Fibroblast of the conjunctiva (primary cell): ENCODE results near the gene SPINT4.
"Not testable (repeated sequence)": the region's sequence is repeated elsewhere in the genome, so short reads cannot be mapped to it uniquely, and the experiment has no call there.

Experiments used
- DNase-seq: peaks from one replicate; pipeline ENCODE4 v3.0.0-alpha.2; 2010; ENCODE audit warnings: low read depth

The SPINT4 gene

DNA sequence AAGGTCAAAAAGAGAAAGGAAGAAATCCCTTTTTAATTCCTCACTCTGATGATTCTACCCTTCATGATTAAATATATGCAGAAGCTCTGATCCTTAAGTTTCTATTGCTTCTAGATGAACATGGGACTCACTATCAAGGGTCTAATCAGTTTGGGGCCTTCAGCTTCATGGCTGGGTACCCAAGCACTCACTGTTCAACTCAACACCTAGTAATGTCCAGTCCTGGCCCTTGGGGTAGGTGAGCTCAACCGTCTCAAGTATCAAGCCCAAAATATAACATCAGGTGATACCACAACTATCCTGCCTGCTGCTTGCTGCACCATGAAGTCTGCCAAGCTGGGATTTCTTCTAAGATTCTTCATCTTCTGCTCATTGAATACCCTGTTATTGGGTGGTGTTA is at the start of gene SPINT4:
Gene SPINT4 (plus strand): TSS at position 301 of the 400 bp plus-strand sequence. CDS start 21 bp downstream, at position 322.
- no peak for DNase-seq

DNA sequence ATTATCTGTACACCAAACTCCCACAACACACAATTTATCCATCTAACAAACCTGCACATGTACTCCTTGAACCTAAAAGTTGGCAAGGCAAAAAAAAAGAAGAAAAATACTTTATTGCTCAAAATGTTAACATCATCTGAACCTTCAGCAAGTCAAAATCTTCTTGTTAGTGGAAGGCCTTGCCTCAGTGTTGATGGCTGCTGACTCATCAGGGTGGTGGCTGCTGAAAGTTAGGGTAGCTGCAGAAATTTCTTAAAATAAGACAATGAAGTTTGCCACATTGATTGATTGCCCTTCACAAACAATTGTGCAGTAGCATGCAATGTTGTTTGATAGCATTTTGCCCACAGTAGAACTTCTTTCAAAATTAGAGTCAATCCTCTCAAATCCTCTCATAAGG is 49.4 kb upstream of the SPINT4 start:
- DNase-seq: no peak

DNA sequence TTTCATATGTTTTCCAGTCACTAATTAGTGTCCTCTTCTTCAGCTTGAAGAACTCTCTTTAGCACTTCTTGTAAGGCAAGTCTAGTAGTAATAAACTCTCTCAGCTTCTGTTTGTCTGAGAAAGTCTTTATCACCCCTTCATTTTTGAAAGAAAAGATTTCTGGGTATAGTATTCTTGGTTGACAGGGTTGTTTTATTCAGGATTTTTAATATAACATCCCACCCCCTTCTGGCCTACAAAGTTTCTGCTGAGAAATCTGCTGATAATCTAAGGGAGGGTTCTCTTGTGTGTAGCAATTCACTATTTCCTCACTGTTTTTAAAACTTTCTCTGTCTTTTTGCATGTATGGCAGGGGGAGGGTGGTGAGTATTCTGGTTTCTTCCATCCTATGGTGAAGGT is 42.5 kb upstream of the SPINT4 start:
- DNase-seq: no peak

DNA sequence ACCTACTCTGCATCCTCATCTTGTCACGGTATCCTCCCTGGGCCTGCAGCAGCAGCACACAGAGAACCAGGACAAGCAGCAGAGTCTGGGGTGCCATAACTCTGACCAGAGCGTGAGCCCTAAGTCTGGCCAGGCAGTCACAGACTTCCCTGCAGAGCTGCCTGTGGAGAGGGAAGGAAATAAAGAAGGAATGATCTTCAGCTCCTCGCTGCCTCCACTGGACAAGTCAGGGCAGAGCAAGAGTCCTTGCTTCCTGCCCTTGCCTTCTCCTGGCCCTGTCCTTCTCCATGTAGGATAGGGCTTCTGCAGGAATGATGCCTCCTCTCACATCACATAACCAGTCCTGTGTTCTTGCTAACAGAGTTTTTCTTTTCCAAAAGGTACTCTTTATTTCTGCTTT is 36.3 kb upstream of the SPINT4 start:
- DNase-seq: no peak

DNA sequence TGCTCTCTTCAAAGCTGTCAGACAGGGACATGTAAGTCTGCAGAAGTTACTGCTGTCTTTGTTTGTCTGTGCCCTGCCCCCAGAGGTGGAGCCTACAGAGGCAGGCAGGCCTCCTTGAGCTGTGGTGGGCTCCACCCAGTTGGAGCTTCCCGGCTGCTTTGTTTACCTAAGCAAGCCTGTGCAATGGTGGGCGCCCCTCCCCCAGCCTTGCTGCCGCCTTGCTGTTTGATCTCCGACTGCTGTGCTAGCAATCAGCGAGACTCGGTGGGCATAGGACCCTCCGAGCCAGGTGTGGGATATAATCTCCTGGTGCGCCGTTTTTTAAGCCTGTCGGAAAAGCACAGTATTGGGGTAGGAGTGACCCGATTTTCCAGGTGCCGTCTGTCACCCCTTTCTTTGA is 28.8 kb upstream of the SPINT4 start:
- DNase-seq: not testable (repeated sequence)

DNA sequence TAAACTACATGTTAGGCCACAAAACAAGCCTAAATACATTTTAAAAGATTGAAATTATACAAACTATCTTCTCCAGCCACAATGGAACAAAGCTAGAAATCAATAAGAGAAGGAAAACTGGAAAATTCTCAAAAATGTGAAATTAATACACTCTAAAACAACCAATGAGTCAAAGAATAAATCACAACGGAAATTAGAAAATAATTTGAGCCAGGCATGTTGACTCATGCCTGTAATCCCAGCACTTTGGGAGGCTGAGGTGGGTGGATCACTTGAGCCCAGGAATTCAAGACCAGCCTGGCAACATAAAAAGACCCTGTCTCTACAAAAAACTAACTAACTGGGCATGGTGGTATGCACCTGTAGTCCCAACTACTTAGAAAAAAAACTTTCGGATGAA is 26.7 kb upstream of the SPINT4 start:
- no peak for DNase-seq

DNA sequence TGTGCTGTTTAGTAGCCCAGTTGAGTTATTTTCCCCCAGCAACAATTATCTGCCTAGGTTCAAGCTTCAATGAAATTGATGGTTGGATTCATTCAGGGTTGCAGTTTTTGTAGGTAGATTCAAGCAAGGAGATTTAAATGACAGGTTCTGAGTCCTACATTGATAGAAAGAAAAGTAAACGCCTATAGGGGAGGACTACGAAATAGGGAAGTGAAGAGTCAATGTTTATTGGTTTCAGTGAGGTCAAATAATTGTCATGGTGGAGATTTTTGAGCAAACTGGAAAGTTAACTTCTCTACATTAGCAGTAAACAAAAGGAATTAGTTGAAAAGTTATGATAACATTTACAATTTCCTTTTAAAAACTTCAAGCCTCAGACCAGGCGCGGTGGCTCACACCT is 21.0 kb upstream of the SPINT4 start:
- no peak for DNase-seq

DNA sequence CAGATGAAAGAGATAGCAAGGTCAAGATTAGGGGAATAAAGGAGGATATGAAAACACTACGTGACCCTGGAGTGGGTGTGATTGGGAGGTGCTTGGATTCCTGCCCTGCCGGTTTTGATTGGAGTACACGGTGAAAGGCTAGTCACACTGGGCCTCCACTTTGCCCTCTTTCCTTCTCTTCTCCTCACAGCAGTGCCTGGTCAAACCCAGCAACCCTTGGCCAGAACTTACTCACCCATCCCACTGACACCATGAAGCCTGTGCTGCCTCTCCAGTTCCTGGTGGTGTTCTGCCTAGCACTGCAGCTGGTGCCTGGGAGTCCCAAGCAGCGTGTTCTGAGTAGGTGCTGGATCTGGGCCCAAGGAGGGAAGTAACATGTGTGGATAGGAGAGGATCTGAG is 20.3 kb upstream of the SPINT4 start, which contains the start of gene WFDC13:
Gene WFDC13 (plus strand): TSS at position 166 of the 400 bp plus-strand sequence. CDS start 86 bp downstream, at position 252.
- no peak for DNase-seq

DNA sequence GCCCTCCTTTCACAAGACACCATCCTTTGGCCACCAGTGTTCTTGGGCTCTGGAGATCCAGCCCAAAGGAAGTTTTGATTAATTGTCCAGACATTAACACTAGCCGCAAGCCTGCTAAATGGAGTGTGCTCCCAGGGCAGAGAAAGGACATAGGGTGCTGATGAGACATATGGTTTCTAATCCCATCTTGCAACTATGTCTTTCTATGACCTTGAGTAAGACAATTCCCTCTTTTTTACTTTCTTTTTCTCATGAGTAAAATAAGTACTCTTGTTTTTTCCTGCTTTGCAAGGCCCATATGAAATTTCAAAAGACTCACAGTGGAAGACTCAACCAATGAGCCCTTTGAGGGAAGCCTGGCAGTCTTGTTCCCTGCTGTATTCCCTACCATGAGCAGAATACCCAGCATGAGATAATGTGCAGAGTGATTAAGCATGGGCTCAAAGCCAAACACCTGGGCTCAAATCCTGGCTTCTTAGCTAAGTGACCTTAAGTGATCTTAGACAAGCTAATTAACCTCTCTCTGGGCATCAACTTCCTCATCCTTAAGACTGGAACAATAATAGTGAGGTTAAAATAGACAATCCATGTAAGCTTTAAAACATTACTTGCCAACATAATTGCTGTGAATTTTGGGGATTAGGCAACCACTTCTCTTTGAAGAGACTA is 17.0 kb upstream of the SPINT4 start, which contains the start of gene WFDC10B:
Gene WFDC10B (minus strand): TSS at position 51 of the 669 bp plus-strand sequence. CDS start 19,027 bp downstream, outside the sequence.
- DNase-seq: no peak

DNA sequence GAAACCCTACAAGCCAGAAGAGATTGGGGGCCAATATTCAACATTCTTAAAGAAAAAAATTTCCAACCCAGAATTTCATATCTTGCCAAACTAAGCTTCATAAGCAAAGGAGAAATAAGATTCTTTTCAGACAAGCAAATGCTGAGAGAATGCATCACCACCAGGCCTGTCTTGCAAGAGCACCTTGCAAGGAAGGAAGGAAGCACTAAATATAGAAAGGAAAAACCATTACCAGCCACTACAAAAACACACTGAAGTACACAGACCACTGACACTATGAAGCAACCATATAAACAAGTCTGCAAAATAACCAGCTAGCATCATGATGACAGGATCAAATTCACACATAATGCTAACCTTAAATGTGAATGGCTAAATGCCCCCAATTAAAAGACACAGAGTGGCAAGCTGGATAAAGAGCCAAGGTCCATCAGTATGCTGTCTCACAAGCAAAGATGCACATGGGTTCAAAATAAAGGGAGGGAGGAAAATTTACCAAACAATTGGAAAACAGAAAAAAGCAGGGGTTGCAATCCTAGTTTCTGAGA is 5.9 kb upstream of the SPINT4 start:
- DNase-seq: not testable (repeated sequence)

DNA sequence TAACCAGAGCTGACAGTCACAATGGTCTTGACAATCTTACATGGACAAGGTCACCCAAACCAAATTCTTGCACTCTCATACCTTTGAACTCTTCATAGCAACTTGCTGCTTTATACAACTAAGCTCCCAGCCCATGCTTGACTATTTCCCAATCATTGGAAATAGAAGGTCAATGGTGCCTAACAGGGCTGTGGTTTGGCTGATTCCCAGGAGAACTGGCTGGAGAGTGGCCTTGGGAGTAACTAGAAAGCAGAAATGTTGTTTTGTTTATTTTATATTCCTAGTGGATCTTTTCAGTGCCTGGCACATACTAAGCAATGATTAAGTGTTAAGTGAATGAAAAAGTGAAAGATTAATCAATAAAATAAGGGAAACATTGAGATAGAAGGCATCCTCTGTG is 3.0 kb downstream of the SPINT4 start:
- DNase-seq: no peak

DNA sequence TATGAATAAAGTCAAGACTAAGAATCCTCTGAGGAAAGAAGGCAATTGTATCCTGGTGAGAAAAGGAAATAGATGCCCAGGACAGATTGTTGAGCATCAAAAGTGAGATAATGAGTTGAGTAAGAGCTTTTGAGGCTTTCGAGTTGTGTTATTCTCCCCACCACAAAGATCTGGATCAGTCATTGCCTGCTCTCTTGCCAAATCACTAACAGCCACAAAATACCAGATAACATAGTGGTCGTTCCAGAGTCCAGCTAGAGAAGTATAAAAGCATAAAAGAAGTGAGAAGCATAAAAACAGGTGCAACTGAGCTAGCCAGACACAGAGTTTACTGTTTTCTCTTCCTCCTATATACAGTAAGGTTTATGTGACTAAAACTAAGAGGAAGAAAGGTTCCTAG is 4.9 kb downstream of the SPINT4 start:
- no peak for DNase-seq

DNA sequence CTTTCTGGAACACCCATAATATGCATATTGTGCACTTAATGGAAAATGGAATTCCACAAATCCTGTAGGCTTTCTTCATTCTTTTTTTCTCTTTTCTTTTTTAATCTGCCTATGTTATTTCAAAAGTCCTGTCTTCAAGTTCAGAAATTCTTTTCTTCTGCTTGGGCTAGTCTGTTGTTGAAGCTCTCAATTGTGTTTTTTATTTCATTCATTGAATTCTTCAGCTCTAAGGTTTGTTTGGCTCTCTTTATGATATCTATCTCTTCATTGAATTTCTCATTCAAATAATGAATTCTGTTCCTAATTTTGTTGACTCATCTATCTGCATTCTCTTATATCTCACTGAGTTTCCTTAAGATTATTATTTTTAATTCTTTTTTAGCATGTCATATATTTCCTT is 10.1 kb downstream of the SPINT4 start:
- DNase-seq: no peak

DNA sequence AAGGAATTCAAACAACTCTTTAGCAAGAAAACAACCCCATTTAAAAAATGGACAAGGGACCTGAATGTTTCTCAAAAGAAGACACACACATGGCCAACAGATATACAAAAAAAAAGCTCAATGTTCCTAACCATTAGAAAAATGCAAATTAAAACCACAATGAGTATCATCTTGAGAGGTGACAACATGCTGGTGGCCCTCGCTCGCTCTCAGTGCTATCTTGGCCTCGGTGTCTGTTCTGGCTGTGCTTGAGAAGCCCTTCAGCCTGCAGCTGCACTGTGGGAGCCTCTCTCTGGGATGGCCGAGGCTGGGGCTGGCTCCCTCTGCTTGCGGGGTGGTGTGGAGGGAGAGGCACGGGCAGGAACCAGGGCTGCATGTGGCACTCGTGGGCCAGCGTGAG is 13.4 kb downstream of the SPINT4 start:
- DNase-seq: no peak

DNA sequence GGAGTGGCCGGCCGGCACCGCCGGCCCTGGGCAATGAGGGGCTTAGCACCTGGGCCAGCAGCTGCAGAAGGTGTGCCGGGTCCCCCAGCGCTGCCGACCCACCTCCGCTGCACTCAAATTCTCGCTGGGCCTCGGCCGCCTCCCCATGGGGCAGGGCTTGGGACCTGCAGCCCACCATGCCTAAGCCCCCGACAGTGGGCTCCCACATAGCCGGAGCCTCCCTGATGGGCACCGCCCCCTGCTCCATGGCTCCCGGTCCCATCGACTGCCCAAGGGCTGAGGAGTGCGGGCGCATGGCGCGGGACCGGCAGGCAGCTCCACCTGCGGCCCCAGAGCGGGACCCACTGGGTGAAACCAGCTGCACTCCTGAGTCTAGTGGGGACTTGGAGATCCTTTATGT is 13.8 kb downstream of the SPINT4 start:
- DNase-seq: no peak

DNA sequence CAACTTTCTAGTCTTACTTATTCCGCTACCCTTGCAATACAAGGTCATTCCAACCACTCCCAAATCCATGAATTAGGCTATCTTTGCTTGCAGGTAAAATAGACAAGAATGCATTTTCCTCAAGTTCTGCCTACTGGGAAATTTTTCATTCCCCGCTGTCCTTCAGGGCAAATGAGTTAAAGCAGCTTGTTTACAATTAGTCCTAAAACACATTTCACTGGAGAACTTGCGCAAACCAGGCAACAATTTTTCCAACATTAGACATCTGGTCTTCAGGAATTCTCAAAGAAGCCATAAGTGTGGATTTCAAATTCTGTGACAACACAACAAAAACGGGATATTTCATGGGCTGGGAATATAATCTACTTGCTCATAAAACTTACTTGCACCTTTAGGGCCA is 20.4 kb downstream of the SPINT4 start:
- no peak for DNase-seq

DNA sequence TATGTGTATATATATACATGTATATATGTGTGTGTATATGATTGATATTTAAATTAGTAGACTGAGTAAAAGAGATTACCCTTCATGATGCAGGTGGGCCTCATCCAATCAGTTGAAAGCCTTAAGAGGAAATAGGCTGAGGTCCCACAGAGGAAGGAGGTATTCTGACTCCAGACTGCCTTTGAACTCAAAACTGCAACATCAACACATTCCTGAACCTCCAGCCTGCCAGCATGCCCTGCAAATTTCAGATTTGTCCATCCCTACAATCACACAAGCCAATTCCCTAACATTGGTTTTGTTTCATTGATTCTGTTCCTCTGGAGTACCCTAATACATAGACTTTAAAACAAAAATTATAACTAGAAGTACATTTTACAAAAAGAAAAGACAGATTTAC is 22.9 kb downstream of the SPINT4 start:
- no peak for DNase-seq

DNA sequence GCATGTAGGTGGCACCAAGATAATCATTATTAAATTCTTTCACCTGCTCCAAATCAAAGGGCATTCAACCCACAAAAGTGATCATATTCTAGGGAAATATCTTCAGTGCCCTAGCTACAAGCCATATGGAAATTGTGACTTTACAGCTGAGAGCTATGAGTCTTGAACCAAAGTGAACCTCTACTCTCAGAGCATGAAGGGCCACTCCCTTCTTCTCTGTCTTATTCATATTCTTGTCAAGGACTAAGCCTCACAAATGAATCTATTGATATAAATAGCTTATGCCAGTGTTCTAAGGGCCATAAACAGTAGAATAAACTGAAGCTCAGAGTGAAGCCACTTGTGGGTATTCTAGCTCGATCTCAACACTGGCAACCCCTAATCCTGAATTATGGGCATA is 29.6 kb downstream of the SPINT4 start:
- no peak for DNase-seq

DNA sequence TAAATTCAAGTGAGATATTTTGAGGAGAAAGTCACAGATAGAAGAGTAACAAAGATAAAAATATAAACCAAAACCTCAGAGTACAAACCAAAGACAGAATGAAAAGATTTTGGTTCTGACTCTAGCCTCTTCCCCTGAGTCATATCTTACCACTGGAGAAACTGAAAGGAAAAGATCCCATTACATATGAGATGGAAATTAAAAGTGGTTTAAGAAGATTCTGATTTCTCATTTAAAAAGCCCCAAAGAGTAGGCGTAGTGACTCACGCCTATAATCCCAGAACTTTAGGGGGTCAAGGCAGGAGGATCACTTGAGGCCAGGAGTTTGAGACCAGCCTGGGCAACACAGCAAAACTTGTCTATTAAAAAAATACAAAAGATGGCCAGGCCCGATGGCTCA is 30.6 kb downstream of the SPINT4 start:
- DNase-seq: no peak

DNA sequence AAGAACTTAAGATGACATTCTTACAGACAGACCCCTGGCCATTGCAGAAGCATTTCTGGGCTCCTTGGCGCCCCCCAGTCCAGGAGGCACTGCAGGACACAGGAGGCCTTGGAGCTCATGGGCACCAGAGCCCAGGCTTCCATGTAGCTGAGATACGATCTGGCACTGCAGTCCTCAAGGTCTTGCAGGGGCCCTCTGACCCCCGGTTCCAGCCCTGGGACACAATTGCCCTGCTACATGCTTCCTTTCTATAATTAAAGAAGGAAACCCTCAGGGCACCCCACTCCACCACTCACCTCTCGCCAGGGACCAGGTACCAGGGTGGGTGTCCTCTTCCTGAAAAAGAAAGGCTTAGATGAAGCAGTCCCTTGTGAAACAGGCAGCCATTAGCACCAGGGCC is 35.9 kb downstream of the SPINT4 start:
- no peak for DNase-seq

DNA sequence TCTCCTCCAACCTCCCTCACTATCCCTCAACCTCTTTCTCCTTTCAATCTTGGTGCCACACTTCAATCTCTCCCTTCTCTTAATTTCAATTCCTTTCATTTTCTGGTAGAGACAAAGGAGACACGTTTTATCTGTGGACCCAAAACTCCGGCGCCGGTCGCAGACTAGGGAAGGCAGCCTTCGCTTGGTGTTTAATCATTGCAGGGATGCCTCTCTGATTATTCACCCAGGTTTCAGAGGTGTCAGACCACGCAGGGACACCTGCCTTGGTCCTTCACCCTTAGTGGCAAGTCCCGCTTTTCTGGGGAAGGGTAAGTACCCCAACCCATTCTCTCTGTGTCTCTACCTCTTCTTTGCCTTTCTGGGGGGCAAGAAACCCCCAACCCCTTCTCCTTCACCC is 37.8 kb downstream of the SPINT4 start:
- DNase-seq: not testable (repeated sequence)

DNA sequence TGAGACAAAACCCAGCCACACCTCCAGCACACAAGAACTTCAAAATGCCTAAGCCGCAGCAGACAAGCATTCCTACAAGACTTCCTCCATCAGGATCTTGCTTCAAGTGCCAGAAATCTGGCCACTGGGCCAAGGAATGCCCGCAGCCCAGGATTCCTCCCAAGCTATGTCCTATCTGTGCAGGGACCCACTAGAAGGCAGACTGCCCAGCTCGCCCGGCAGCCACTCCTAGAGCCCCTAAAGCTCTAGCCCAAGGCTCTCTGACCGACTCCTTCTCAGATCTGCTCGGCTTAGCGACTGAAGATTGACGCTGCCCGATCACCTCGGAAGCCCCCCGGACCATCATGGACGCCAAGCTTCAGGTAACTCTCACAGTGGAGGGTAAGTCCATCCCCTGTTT is 39.8 kb downstream of the SPINT4 start:
- not testable (repeated sequence) for DNase-seq

DNA sequence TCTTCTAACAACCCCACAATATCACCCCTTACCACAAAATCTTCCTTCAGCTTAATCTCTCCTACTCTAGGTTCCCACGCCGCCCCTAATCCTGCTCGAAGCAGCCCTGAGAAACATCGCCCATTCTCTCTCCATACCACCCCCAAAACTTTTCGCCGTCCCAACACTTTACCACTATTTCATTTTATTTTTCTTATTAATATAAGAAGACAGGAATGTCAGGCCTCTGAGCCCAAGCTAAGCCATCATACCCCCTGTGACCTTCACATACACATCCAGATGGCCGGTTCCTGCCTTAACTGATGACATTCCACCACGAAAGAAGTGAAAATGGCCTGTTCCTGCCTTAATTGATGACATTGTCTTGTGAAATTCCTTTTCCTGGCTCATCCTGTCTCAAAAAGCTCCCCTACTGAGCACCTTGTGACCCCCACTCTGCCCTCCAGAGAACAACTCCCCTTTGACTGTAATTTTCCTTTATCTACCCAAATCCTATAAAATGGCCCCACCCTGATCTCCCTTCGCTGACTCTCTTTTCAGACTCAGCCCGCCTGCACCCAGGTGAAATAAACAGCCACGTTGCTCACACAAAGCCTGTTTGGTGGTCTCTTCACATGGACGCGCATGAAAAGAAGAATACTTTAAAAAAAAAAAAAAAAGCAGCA is 42.6 kb downstream of the SPINT4 start:
- DNase-seq: not testable (repeated sequence)
